H1 (cell line): ENCODE results near the gene TMEM145. TPM values are rescaled to one million over a fixed set of nuclear protein-coding genes. Genes with fewer than 3 reads are reported as not detected.

Source experiments
- CTCF ChIA-PET: fragments of 300-600 bp; sonication (Branson Sonifier 250); formaldehyde crosslinking; loops from one replicate; lab custom pipeline; 2021; ENCODE audit not compliant: partially characterized antibody; lab: Charles Lee
- POLR2A ChIA-PET: fragments of 300-600 bp; sonication (Branson Sonifier 250); formaldehyde crosslinking; loops from one replicate; lab custom pipeline; 2021; ENCODE audit warnings: inconsistent platforms; ENCODE audit not compliant: partially characterized antibody; lab: Charles Lee
- DNase-seq, 2 experiments: peaks; one replicate each; pipeline versions ENCODE4 v3.0.0 to v3.0.0-alpha.2; 2010 to 2022; ENCODE audit warnings: low spot score in 2 of 2, low read depth in 1 of 2, mixed read lengths in 1 of 2
- FAIRE-seq: peaks from 2 replicates; lab custom pipeline; 2011; peaks lifted over from hg19 to GRCh38; lab: Jason Lieb, UNC
- H2AFZ ChIP-seq: 2 replicates; pipeline ENCODE4 v1.8.1; 2012; ENCODE audit warnings: low read length, inconsistent platforms
- H2AK5ac ChIP-seq: 2 replicates; pipeline ENCODE4 v1.6.1; 2013; ENCODE audit warnings: low read depth, low read length
- H2BK120ac ChIP-seq: replicated peaks from 2 replicates; pipeline ENCODE3; 2013; ENCODE audit warnings: low read depth, low read length, inconsistent platforms
- H2BK12ac ChIP-seq: 2 replicates; pipeline ENCODE4 v1.6.1; 2013; ENCODE audit warnings: low read depth, low read length
- H2BK15ac ChIP-seq: 2 replicates; pipeline ENCODE4 v1.6.1; 2013; ENCODE audit warnings: low read length
- H2BK20ac ChIP-seq: 2 replicates; pipeline ENCODE4 v1.6.1; 2013; ENCODE audit warnings: low read length
- H2BK5ac ChIP-seq: 2 replicates; pipeline ENCODE4 v1.6.1; 2013; ENCODE audit warnings: low read depth, low read length
- H3K14ac ChIP-seq: 2 replicates; pipeline ENCODE4 v1.6.1; 2013; ENCODE audit warnings: inconsistent platforms; ENCODE audit not compliant: insufficient read length
- H3K18ac ChIP-seq: 2 replicates; pipeline ENCODE4 v1.6.1; 2013; ENCODE audit warnings: low read length; ENCODE audit errors: extremely low read depth
- H3K23ac ChIP-seq: 2 replicates; pipeline ENCODE4 v1.6.1; 2013; ENCODE audit warnings: inconsistent platforms; ENCODE audit not compliant: insufficient read length
- H3K23me2 ChIP-seq: 2 replicates; pipeline ENCODE4 v1.6.1; 2013; ENCODE audit warnings: low read depth, low read length
- H3K27ac ChIP-seq: 2 replicates; pipeline ENCODE4 v1.6.1; 2011; ENCODE audit warnings: low read depth, low read length, inconsistent platforms
- H3K27me3 ChIP-seq, 4 experiments: replicated peaks in 1 of 4; 1 replicate in 1 of 4; 2 replicates in 3 of 4; pipeline versions ENCODE4 v1.6.1 to v1.8.1; 2011 to 2013; ENCODE audit warnings: low read length in 3 of 4, mild to moderate bottlenecking in 3 of 4, inconsistent platforms in 2 of 4, mixed read lengths in 2 of 4, moderate library complexity in 1 of 4; ENCODE audit not compliant: control insufficient read depth in 3 of 4, insufficient read depth in 3 of 4; ENCODE audit errors: extremely low read depth in 1 of 4
- H3K36me3 ChIP-seq, 4 experiments: 2 replicates each; pipeline versions ENCODE4 v1.6.1 to v1.8.1; 2011 to 2013; ENCODE audit warnings: mild to moderate bottlenecking in 4 of 4, low read length in 3 of 4, moderate library complexity in 2 of 4, control low read depth in 1 of 4, inconsistent platforms in 1 of 4; ENCODE audit not compliant: insufficient read depth in 4 of 4, control insufficient read depth in 2 of 4
- H3K4ac ChIP-seq: replicated peaks from 2 replicates; pipeline ENCODE3; 2013; ENCODE audit warnings: low read length, low read depth, mixed read lengths, inconsistent platforms; ENCODE audit not compliant: insufficient read length
- H3K4me1 ChIP-seq, 4 experiments: replicated peaks in 1 of 4; 1 replicate in 1 of 4; 2 replicates in 3 of 4; pipeline versions ENCODE4 v1.6.1 to v1.8.1; 2011 to 2013; ENCODE audit warnings: low read length in 3 of 4, inconsistent platforms in 2 of 4, mixed read lengths in 1 of 4; ENCODE audit not compliant: insufficient read depth in 4 of 4, control insufficient read depth in 3 of 4
- H3K4me2 ChIP-seq, 2 experiments: 2 replicates each; pipeline versions ENCODE4 v1.6.1 to v1.8.1; 2011 to 2013; ENCODE audit warnings: low read depth in 2 of 2, low read length in 2 of 2, control low read depth in 1 of 2, inconsistent platforms in 1 of 2, mild to moderate bottlenecking in 1 of 2; ENCODE audit not compliant: insufficient read depth in 1 of 2
- H3K4me3 ChIP-seq, 4 experiments: fragments of 200-600, 300-600 bp in 1 of 4; sonication (generic), shearing (Covaris generic), sonication (Bioruptor Twin) in 1 of 4; 2 replicates each; pipeline versions ENCODE4 v1.5.1 to v1.8.1; 2011 to 2016; ENCODE audit warnings: low read length in 4 of 4, low read depth in 3 of 4, control low read depth in 2 of 4, inconsistent platforms in 2 of 4, mild to moderate bottlenecking in 2 of 4, mixed read lengths in 1 of 4, moderate library complexity in 1 of 4; ENCODE audit not compliant: insufficient read depth in 2 of 4; ENCODE audit errors: extremely low read depth in 1 of 4
- H3K56ac ChIP-seq: replicated peaks from 2 replicates; pipeline ENCODE3; 2013; ENCODE audit warnings: low read depth, mild to moderate bottlenecking, mixed read lengths, low read length, inconsistent platforms; ENCODE audit not compliant: insufficient read length
- H3K79me1 ChIP-seq: 2 replicates; pipeline ENCODE4 v1.6.1; 2013; ENCODE audit warnings: low read depth, low read length, control low read depth
- H3K79me2 ChIP-seq, 2 experiments: 2 replicates each; pipeline versions ENCODE4 v1.6.1 to v1.8.1; 2012 to 2013; ENCODE audit warnings: low read length in 2 of 2, mild to moderate bottlenecking in 2 of 2, inconsistent platforms in 1 of 2; ENCODE audit not compliant: insufficient read depth in 2 of 2, control insufficient read depth in 1 of 2
- H3K9ac ChIP-seq, 4 experiments: replicated peaks in 1 of 4; 1 replicate in 1 of 4; 2 replicates in 3 of 4; pipeline versions ENCODE4 v1.6.1 to v1.8.1; 2011 to 2013; ENCODE audit warnings: low read depth in 3 of 4, low read length in 3 of 4, control low read depth in 2 of 4, mild to moderate bottlenecking in 2 of 4, moderate library complexity in 2 of 4, inconsistent platforms in 1 of 4; ENCODE audit errors: extremely low read depth in 1 of 4
- H3K9me3 ChIP-seq, 2 experiments: 2 replicates each; pipeline versions ENCODE4 v1.6.1 to v1.8.1; 2012 to 2013; ENCODE audit warnings: mild to moderate bottlenecking in 2 of 2, moderate library complexity in 2 of 2, control low read depth in 1 of 2, inconsistent platforms in 1 of 2, low read depth in 1 of 2, low read length in 1 of 2, mixed read lengths in 1 of 2; ENCODE audit not compliant: insufficient read depth in 2 of 2
- H4K20me1 ChIP-seq, 2 experiments: replicated peaks in 1 of 2; 2 replicates each; pipeline versions ENCODE3 to v1.8.1; 2011 to 2013; ENCODE audit warnings: inconsistent platforms in 2 of 2, low read length in 2 of 2, mild to moderate bottlenecking in 1 of 2; ENCODE audit not compliant: insufficient read depth in 2 of 2, control insufficient read depth in 1 of 2
- H4K5ac ChIP-seq: 2 replicates; pipeline ENCODE4 v1.6.1; 2013; ENCODE audit warnings: low read length, low read depth, mixed read lengths, inconsistent platforms; ENCODE audit not compliant: insufficient read length
- H4K8ac ChIP-seq: 2 replicates; pipeline ENCODE4 v1.8.0; 2013; ENCODE audit warnings: mild to moderate bottlenecking, moderate library complexity, low read length, inconsistent platforms; ENCODE audit not compliant: insufficient read depth; ENCODE audit errors: extremely low read depth
- H4K91ac ChIP-seq: replicated peaks from 2 replicates; pipeline ENCODE3; 2013; ENCODE audit warnings: low read length, mixed read lengths, inconsistent platforms; ENCODE audit not compliant: insufficient read length
- ATF2 ChIP-seq: IDR thresholded peaks from 2 replicates; pipeline ENCODE4 v1.6.1; 2012; ENCODE audit warnings: low read length, inconsistent platforms
- E2F6 ChIP-seq: IDR thresholded peaks from 2 replicates; pipeline ENCODE4 v1.6.1; 2012; ENCODE audit warnings: inconsistent platforms
- EP300 ChIP-seq, 2 experiments: IDR thresholded peaks; 1 replicate in 1 of 2; 2 replicates in 1 of 2; pipeline ENCODE4 v1.6.1; 2011 to 2012; ENCODE audit warnings: low read depth in 2 of 2, low read length in 2 of 2, mild to moderate bottlenecking in 2 of 2, borderline replicate concordance in 1 of 2, inconsistent platforms in 1 of 2, moderate library complexity in 1 of 2
- EZH2 ChIP-seq: fragments of 200-600 bp; sonication (generic); IDR thresholded peaks from 2 replicates; pipeline ENCODE4 v1.7.1; 2012; ENCODE audit warnings: low read depth, mild to moderate bottlenecking, moderate library complexity, low read length, inconsistent platforms; ENCODE audit not compliant: severe bottlenecking
- HDAC6 ChIP-seq: IDR thresholded peaks from one replicate; pipeline ENCODE4 v1.7.1; 2012; ENCODE audit warnings: low read depth, mild to moderate bottlenecking, inconsistent platforms, low read length, moderate library complexity
- JUN ChIP-seq: IDR thresholded peaks from 2 replicates; pipeline ENCODE4 v1.6.1; 2011; ENCODE audit warnings: low read depth, mild to moderate bottlenecking, improper control_type of control experiment, low read length
- NRF1 ChIP-seq: IDR thresholded peaks from 2 replicates; pipeline ENCODE4 v1.6.1; 2011; ENCODE audit warnings: mild to moderate bottlenecking, low read depth, low read length, improper control_type of control experiment
- SIX5 ChIP-seq: IDR thresholded peaks from 2 replicates; pipeline ENCODE4 v1.6.1; 2011; ENCODE audit warnings: mild to moderate bottlenecking, low read depth, low read length
- TAF1 ChIP-seq: IDR thresholded peaks from 2 replicates; pipeline ENCODE4 v1.6.1; 2011; ENCODE audit warnings: mild to moderate bottlenecking, low read depth, low read length
- TEAD4 ChIP-seq: IDR thresholded peaks from 2 replicates; pipeline ENCODE4 v1.6.1; 2012; ENCODE audit warnings: low read depth, low read length, inconsistent platforms, mixed read lengths
- ZNF274 ChIP-seq: IDR thresholded peaks from 2 replicates; pipeline ENCODE4 v1.7.0; 2012; ENCODE audit warnings: low read length, borderline replicate concordance; ENCODE audit errors: extremely low read depth
- WGBS, 2 experiments: shearing (Covaris generic) in 1 of 2; methylation state at CpG; one replicate each; pipeline versions ENCODE4 v1.1.6 to v1.1.7; 2013 to 2015; ENCODE audit warnings: low lambda C conversion rate in 2 of 2, mixed read lengths in 2 of 2, inconsistent platforms in 1 of 2, low coverage in 1 of 2, missing lambda C conversion rate in 1 of 2; ENCODE audit not compliant: insufficient replicate concordance in 2 of 2, insufficient coverage in 1 of 2, insufficient read length in 1 of 2; ENCODE audit errors: extremely low coverage in 1 of 2, missing lambda C conversion rate in 1 of 2; 5-methylcytosine and 5-hydroxymethylcytosine counted together
- polyA plus RNA-seq, 7 experiments: library from polyadenylated mRNA; depleted of rRNA in 3 of 7; stranded (reverse) in 5 of 7; unstranded in 2 of 7; fragments of >200 nt in 5 of 7; fragments of 200-250 nt in 2 of 7; gene quantifications; 1 replicate in 5 of 7; 2 replicates in 1 of 7; 4 replicates in 1 of 7; pipeline versions ENCODE4 v1.2.1 to v1.2.3, GENCODE V29; 2011 to 2013; ENCODE audit warnings: missing spikeins in 2 of 7, mixed read lengths in 2 of 7
- total RNA-seq: library from RNA; stranded (reverse); fragmentation: NEBNext Ultra II Directional; extraction: Animal tissue kit (Norgen Biotek cat#: 25700); gene quantifications from 2 replicates; pipeline ENCODE4 v1.2.1, GENCODE V29; 2021

The TMEM145 gene
- total and polyA plus RNA-seq, 2 of the 8 experiments (the other 6 are each of a cell fraction or from before 2014, with no cell fraction given): 2.3 to 4.7 TPM

GRCh38 chr19:42290136-42290522 is 23.0 kb upstream of the TMEM145 start:
- H3K79me2 ChIP-seq: peaks cover 0 to 12% of the 10 kb centered on the region in 2 experiments; a peak in 2 of 4 replicates
- H3K4me2 ChIP-seq: no peak overlapping the region
- no peak overlapping the region for H3K9ac ChIP-seq
- H4K91ac ChIP-seq: no peak overlapping the region
- no peak overlapping the region for H2BK5ac ChIP-seq
- peak in 1 of 2 experiments; percentile 50 for DNase-seq
- peaks cover 2% of the 10 kb centered on the region for H3K23me2 ChIP-seq
- no peak overlapping the region for H3K4ac ChIP-seq
- H4K5ac ChIP-seq: no peak overlapping the region
- no peak overlapping the region for H3K56ac ChIP-seq
- H3K23ac ChIP-seq: no peak overlapping the region
- no peak overlapping the region for H4K8ac ChIP-seq
- H3K4me3 ChIP-seq: no peak overlapping the region
- H4K20me1 ChIP-seq: peaks cover 3 to 18% of the 10 kb centered on the region in 2 experiments
- ChIA-PET CTCF (interaction anchor here (0.9 to 10.6 kb wide), 5 partner anchors 6 to 43 kb away, joined by 3 to 155 read pairs (median 12); partner anchors contain the start of gene GSK3A), POLR2A (interaction anchor here (0.7 to 3.0 kb wide), 5 partner anchors 8 to 87 kb away, joined by 3 to 18 read pairs (median 4); partner anchors contain the start of gene PAFAH1B3)
- H2BK15ac ChIP-seq: no peak overlapping the region
- no peak for FAIRE-seq
- no peak overlapping the region for H2BK12ac ChIP-seq
- H2AK5ac ChIP-seq: no peak overlapping the region
- no peaks in the 10 kb centered on the region for H3K9me3 ChIP-seq
- H2AFZ ChIP-seq: no peak overlapping the region
- H3K79me1 ChIP-seq: peaks cover 17% of the 10 kb centered on the region
- no peak overlapping the region for H3K14ac ChIP-seq
- 94% methylated on average over 13 of the region's 13 CpGs; no CpG with 5 or more reads in 1 of the 2 experiments for WGBS, 2 experiments
- peaks cover 0 to 10% (median 5%) of the 10 kb centered on the region in 4 experiments; a peak in 4 of 7 replicates for H3K4me1 ChIP-seq
- no peak overlapping the region for H3K27ac ChIP-seq
- H3K27me3 ChIP-seq: no peaks in the 10 kb centered on the region
- H2BK20ac ChIP-seq: no peak overlapping the region
- no peak overlapping the region for H3K18ac ChIP-seq
- no peak overlapping the region for H2BK120ac ChIP-seq
- peaks cover 13 to 66% (median 54%) of the 10 kb centered on the region in 4 experiments; a peak in 7 of 8 replicates for H3K36me3 ChIP-seq
- TF ChIP-seq EP300 (IDR thresholded peaks at IDR 0.05; ENCODE audit: borderline replicate concordance in 1 of 2, low read depth in 2 of 2, low read length in 2 of 2) (no peak), EZH2 (no peak), JUN (no peak), TAF1 (no peak), NRF1 (no peak), E2F6 (no peak), HDAC6 (no peak), ZNF274 (no peak), SIX5 (no peak), TEAD4 (no peak), ATF2 (no peak)
